HEK293 (cell line): ENCODE results near the gene TSPAN9.

Experiments used
- CTCF ChIP-seq: fragments of 450-650 bp; formaldehyde crosslinking; IDR thresholded peaks from 2 replicates; pipeline ENCODE4 v1.5.1; 2016; ENCODE audit warnings: missing biosample characterization, missing genetic modification characterization
- HOXA7 ChIP-seq: sonication (generic); formaldehyde crosslinking; IDR thresholded peaks from 2 replicates; pipeline ENCODE4 v1.8.1; 2022; ENCODE audit warnings: missing genetic modification reagents, borderline replicate concordance
- KLF9 ChIP-seq: fragments of 450-650 bp; formaldehyde crosslinking; IDR thresholded peaks from 2 replicates; pipeline ENCODE4 v1.5.1; 2016; ENCODE audit warnings: missing biosample characterization, missing genetic modification characterization, low read depth
- ZNF112 ChIP-seq: fragments of 450-650 bp; formaldehyde crosslinking; IDR thresholded peaks from 2 replicates; pipeline ENCODE4 v1.5.0; 2017; ENCODE audit warnings: missing biosample characterization, missing genetic modification characterization
- ZNF174 ChIP-seq: fragments of 450-650 bp; formaldehyde crosslinking; IDR thresholded peaks from 2 replicates; pipeline ENCODE4 v1.5.0; 2017; ENCODE audit warnings: missing biosample characterization, mild to moderate bottlenecking, missing genetic modification characterization
- ZNF768 ChIP-seq: fragments of 450-650 bp; formaldehyde crosslinking; IDR thresholded peaks from 2 replicates; pipeline ENCODE4 v1.5.1; 2018; ENCODE audit warnings: missing biosample characterization, mild to moderate bottlenecking, missing genetic modification characterization
- TF ChIP-seq, protein P1 (sequence below): fragments of 450-650 bp; formaldehyde crosslinking; IDR thresholded peaks from 2 replicates; pipeline ENCODE4 v1.5.1; 2017; ENCODE audit warnings: missing biosample characterization, missing genetic modification characterization

DNA sequence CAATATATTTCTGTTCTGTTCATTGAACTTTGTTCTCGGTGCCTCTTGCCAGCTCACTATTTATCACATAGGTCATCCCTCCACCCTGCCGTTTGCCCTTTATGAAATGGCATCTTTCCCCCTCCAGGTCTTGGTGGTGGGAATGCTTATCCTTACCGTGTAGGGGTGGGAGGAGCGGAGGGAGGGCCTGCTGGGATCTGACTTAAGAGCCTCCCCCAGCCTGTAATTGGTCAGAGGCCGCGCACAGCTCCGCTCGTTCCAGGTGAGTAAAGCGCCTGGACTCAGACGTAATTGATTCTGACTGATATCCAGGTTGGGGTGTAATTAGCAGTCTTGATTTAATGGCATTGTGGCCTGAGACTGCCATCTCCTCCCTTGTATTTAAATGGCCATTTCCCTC is 185.3 kb downstream of the TSPAN9 start:
- TF ChIP-seq CTCF (tag by site-specific recombination) (no peak), ZNF768 (no peak), ZNF174 (tag by site-specific recombination) (no peak), HOXA7 (CRISPR knock-in tag) (no peak), KLF9 (no peak), ZNF112 (tag by site-specific recombination) (no peak)
- TF ChIP-seq, protein P1, sequence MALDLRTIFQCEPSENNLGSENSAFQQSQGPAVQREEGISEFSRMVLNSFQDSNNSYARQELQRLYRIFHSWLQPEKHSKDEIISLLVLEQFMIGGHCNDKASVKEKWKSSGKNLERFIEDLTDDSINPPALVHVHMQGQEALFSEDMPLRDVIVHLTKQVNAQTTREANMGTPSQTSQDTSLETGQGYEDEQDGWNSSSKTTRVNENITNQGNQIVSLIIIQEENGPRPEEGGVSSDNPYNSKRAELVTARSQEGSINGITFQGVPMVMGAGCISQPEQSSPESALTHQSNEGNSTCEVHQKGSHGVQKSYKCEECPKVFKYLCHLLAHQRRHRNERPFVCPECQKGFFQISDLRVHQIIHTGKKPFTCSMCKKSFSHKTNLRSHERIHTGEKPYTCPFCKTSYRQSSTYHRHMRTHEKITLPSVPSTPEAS (tag by site-specific recombination), result no peak
